Gastrocnemius medialis (tissue), 4 donors: Measurements from ENCODE around the gene NLGN1. TPM values are rescaled to one million over a fixed set of nuclear protein-coding genes. Genes with fewer than 3 reads are reported as not detected.

ENCODE experiments used
- ATAC-seq, 2 donors: fragments of 150-250 bp; one replicate each; pipeline ENCODE4 v1.9.1; 2016
- DNase-seq, 2 donors: peaks; one replicate each; pipeline ENCODE4 v3.0.0-alpha.2; 2019
- H3K27ac ChIP-seq, 4 donors: fragments of 200-600 bp; sonication (generic); 1 replicate in 1 of 4; 2 replicates in 3 of 4; pipeline ENCODE4 v1.5.1; 2016 to 2018; ENCODE audit warnings: mild to moderate bottlenecking in 2 of 4, moderate library complexity in 1 of 4
- H3K27me3 ChIP-seq, 3 donors: fragments of 200-600 bp; sonication (generic) in 2 of 3; 1 replicate in 1 of 3; 2 replicates in 2 of 3; pipeline versions ENCODE4 v1.5.1 to v1.6.0; 2016 to 2019; ENCODE audit warnings: mild to moderate bottlenecking in 1 of 3, moderate library complexity in 1 of 3
- H3K36me3 ChIP-seq, 2 donors: fragments of 200-600 bp; sonication (generic) in 1 of 2; one replicate each; pipeline ENCODE4 v1.5.1; 2017 to 2018
- H3K4me1 ChIP-seq, 2 donors: fragments of 200-600 bp; sonication (generic) in 1 of 2; one replicate each; pipeline ENCODE4 v1.5.1; 2016 to 2017; ENCODE audit warnings: mild to moderate bottlenecking in 2 of 2
- H3K4me3 ChIP-seq, 4 donors: fragments of 200-600 bp; sonication (generic) in 3 of 4; 1 replicate in 1 of 4; 2 replicates in 3 of 4; pipeline ENCODE4 v1.5.1; 2016 to 2019; ENCODE audit warnings: mild to moderate bottlenecking in 2 of 4
- H3K9me3 ChIP-seq, 3 donors: fragments of 200-600 bp; sonication (generic) in 2 of 3; 1 replicate in 1 of 3; 2 replicates in 2 of 3; pipeline ENCODE4 v1.5.1; 2016 to 2019
- CTCF ChIP-seq, 5 experiments: fragments of 450-650 bp in 3 of 5; fragments of 200-600 bp in 2 of 5; sonication (generic) in 2 of 5; IDR thresholded peaks in 4 of 5; conservative IDR thresholded peaks in 1 of 5; 1 replicate in 4 of 5; 2 replicates in 1 of 5; pipeline ENCODE4 v1.5.1; 2016 to 2019; ENCODE audit warnings: antibody characterized with exemption in 5 of 5, mild to moderate bottlenecking in 3 of 5, moderate library complexity in 3 of 5
- POLR2A ChIP-seq, 2 donors: fragments of 450-650 bp; IDR thresholded peaks; one replicate each; pipeline ENCODE4 v1.6.1; 2017; ENCODE audit warnings: antibody characterized with exemption in 2 of 2, mild to moderate bottlenecking in 2 of 2, moderate library complexity in 2 of 2
- in situ Hi-C, 4 donors: fragments of 200-750 bp; cut with MboI; loops; one replicate each; pipeline versions ENCODE4 v1.15.0 to v1.8.0; 2017; ENCODE audit warnings: low sequenced_read_pairs in 4 of 4
- intact Hi-C: fragments of 100-400 bp; cut with DNase I; formaldehyde crosslinking; loops from one replicate; pipeline ENCODE4 v1.15.1; 2023; ENCODE audit warnings: low total_unique reads
- total RNA-seq, 4 donors: library from RNA; depleted of rRNA; stranded (reverse); fragments of >200 nt; gene quantifications; one replicate each; pipeline versions ENCODE4 v1.1.0 to v1.2.3, GENCODE V29; 2016

NLGN1 gene
- total RNA-seq, 4 donors from 2014 or later: 0.52 to 1.9 (median 1.1) TPM

- no peaks in the 10 kb centered on the region for H3K9me3 ChIP-seq
- in situ Hi-C loops: no loop called here
- no peaks in the 10 kb centered on the region for H3K27me3 ChIP-seq
- no peak overlapping the region for H3K27ac ChIP-seq
- no peak overlapping the region for H3K4me3 ChIP-seq
- intact Hi-C loops: no loop called here
- H3K4me1 ChIP-seq: no peaks in the 10 kb centered on the region
- DNase-seq (no peak), ATAC-seq (no peak)
- TF ChIP-seq POLR2A (IDR thresholded peaks at IDR 0.05): no peak
- no peak for TF ChIP-seq CTCF (IDR thresholded peaks at IDR 0.05 in 4 of 5, conservative IDR thresholded peaks at IDR 0.05 in 1 of 5)
- no peaks in the 10 kb centered on the region for H3K36me3 ChIP-seq
Observed at GRCh38 chr3:173933113-173933512, 535.6 kb downstream of the NLGN1 start.

DNA sequence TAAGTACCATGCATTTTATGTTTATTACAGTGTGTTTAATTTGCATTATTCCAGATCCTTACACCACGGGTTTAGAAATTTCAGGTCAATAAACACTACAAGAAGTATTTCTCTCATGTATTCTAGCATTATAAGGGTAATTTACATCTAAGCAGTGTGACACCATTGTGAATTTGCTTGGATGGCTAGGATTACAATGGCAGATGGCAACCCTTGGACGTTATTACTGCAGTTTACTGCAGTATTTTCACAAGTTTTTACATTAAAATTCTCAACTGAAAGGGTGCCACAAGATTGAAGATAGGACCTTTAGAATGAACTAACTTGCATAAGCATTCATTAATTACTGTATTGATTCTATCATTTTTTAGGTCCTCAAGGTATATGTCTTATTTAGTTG, 538.8 kb downstream of the NLGN1 start:
- ATAC-seq: no peak
- Histone ChIP-seq H3K9me3 (no peaks in the 10 kb centered on the region), H3K36me3 (no peaks in the 10 kb centered on the region)

DNA sequence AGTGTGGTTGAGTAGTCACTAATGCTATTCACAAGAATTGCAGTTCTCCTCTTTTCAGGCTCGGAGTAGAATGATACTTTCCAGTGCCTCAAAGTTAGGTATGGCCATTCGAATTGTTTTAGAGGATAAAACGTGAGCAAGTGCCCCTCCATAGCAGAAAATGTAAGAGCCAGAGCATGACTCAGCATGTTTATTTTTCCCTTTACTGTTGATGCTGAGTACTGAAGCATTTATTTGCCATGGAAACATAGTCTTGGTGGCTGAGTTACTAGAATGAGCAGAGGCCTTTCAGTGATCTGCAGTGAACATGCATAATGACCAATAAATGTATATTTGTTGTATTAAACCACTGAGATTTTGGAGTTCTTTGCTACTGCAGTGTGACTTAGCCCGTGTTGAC, 540.6 kb downstream of the NLGN1 start:
- TF ChIP-seq CTCF (IDR thresholded peaks at IDR 0.05 in 4 of 5, conservative IDR thresholded peaks at IDR 0.05 in 1 of 5): no peak
- no peak for TF ChIP-seq POLR2A (IDR thresholded peaks at IDR 0.05)

More for the DNA sequence above, 538.8 kb downstream of the NLGN1 start:
- TF ChIP-seq CTCF (IDR thresholded peaks at IDR 0.05 in 4 of 5, conservative IDR thresholded peaks at IDR 0.05 in 1 of 5): no peak
- TF ChIP-seq POLR2A (IDR thresholded peaks at IDR 0.05): no peak
- no peak overlapping the region for H3K4me3 ChIP-seq
- no peaks in the 10 kb centered on the region for H3K27me3 ChIP-seq
- in situ Hi-C loops: no loop called here
- no peak overlapping the region for H3K27ac ChIP-seq
- DNase-seq: no peak
- intact Hi-C loops: no loop called here
- no peaks in the 10 kb centered on the region for H3K4me1 ChIP-seq

GRCh38 chr3:173938616-173939015, 541.1 kb downstream of the NLGN1 start:
- intact Hi-C loops: no loop called here
- TF ChIP-seq CTCF (IDR thresholded peaks at IDR 0.05 in 4 of 5, conservative IDR thresholded peaks at IDR 0.05 in 1 of 5): no peak
- no peak for TF ChIP-seq POLR2A (IDR thresholded peaks at IDR 0.05)
- Histone ChIP-seq H3K27ac (no peak overlapping the region), H3K9me3 (no peaks in the 10 kb centered on the region), H3K4me1 (no peaks in the 10 kb centered on the region), H3K4me3 (no peak overlapping the region), H3K36me3 (no peaks in the 10 kb centered on the region), H3K27me3 (no peaks in the 10 kb centered on the region)
- in situ Hi-C loops: no loop called here
- ATAC-seq: no peak
- no peak for DNase-seq

More for the DNA sequence above, 540.6 kb downstream of the NLGN1 start:
- in situ Hi-C loops: no loop called here
- no peak for ATAC-seq
- no peaks in the 10 kb centered on the region for H3K27me3 ChIP-seq
- no peaks in the 10 kb centered on the region for H3K9me3 ChIP-seq
- H3K36me3 ChIP-seq: no peaks in the 10 kb centered on the region
- intact Hi-C loops: no loop called here
- no peaks in the 10 kb centered on the region for H3K4me1 ChIP-seq
- H3K27ac ChIP-seq: no peak overlapping the region
- no peak overlapping the region for H3K4me3 ChIP-seq
- DNase-seq: no peak

GRCh38 chr3:173939331-173939730, 541.8 kb downstream of the NLGN1 start:
- in situ Hi-C loops (no loop called here), intact Hi-C loops (no loop called here)
- Histone ChIP-seq H3K27ac (no peak overlapping the region), H3K9me3 (no peaks in the 10 kb centered on the region), H3K4me1 (no peaks in the 10 kb centered on the region), H3K27me3 (no peaks in the 10 kb centered on the region), H3K4me3 (no peak overlapping the region), H3K36me3 (no peaks in the 10 kb centered on the region)
- DNase-seq: no peak
- no peak for TF ChIP-seq POLR2A (IDR thresholded peaks at IDR 0.05)
- TF ChIP-seq CTCF (IDR thresholded peaks at IDR 0.05 in 4 of 5, conservative IDR thresholded peaks at IDR 0.05 in 1 of 5): no peak
- ATAC-seq: no peak
